ENCODE results near the gene OR5B21.

DNA sequence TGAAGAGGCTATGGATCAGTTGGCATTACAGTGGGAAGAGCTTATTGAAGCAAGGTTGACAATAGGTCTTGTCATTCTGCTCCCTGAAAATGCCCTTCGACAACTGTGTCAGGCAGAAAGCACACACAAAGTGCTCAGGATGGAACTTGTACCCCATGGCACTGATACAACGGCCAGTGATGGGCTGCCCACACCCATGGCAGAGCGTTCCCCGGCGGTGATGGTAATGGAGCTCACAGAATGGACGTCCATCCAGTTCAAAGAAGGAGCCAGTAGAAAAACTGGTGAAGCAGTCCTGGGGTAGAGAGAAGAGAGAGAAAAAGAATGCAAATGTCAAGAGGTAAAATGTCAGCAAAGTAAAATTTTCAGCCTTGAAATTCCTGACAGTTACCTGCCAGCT is 19.5 kb upstream of the OR5B21 start:
- TF ChIP-seq EZH2phosphoT487 (IDR thresholded peaks at IDR 0.05; ENCODE audit: insufficient read depth, low read depth) (no peak), EZH2 (IDR thresholded peaks at IDR 0.05; ENCODE audit: insufficient read depth, poor library complexity, severe bottlenecking) (no peak)

Measured in GM23248 (cell line).